Keratinocyte (primary cell): Measurements from ENCODE around the gene BAIAP3. TPM values are rescaled to one million over a fixed set of nuclear protein-coding genes. Genes with fewer than 3 reads are reported as not detected.

Source experiments
- DNase-seq: peaks from one replicate; pipeline ENCODE4 v3.0.0-alpha.2; 2011; ENCODE audit warnings: low read depth, missing footprints, low spot score
- FAIRE-seq: peaks from 2 replicates; lab custom pipeline; 2011; peaks lifted over from hg19 to GRCh38; lab: Jason Lieb, UNC
- H2AFZ ChIP-seq: 2 replicates; pipeline ENCODE4 v1.6.0; 2012; ENCODE audit warnings: low read length, control low read depth, inconsistent platforms; ENCODE audit not compliant: control insufficient read depth
- H3K27ac ChIP-seq: 2 replicates; pipeline ENCODE4 v1.5.1; 2011; ENCODE audit warnings: low read length; ENCODE audit not compliant: control insufficient read depth, insufficient read depth
- H3K27me3 ChIP-seq: 3 replicates; pipeline ENCODE4 v1.6.0; 2011; ENCODE audit warnings: low read length; ENCODE audit not compliant: control insufficient read depth, insufficient read depth; ENCODE audit errors: extremely low read depth
- H3K36me3 ChIP-seq, 2 experiments: 2 replicates in 1 of 2; 3 replicates in 1 of 2; pipeline ENCODE4 v1.5.1; 2011; ENCODE audit warnings: low read length in 2 of 2, mild to moderate bottlenecking in 1 of 2; ENCODE audit not compliant: control insufficient read depth in 2 of 2, insufficient read depth in 2 of 2; ENCODE audit errors: extremely low read depth in 1 of 2
- H3K4me1 ChIP-seq: 3 replicates; pipeline ENCODE4 v1.5.1; 2011; ENCODE audit warnings: low read length; ENCODE audit not compliant: control insufficient read depth, insufficient read depth; ENCODE audit errors: extremely low read depth
- H3K4me2 ChIP-seq: 3 replicates; pipeline ENCODE4 v1.6.0; 2011; ENCODE audit warnings: low read depth, low read length; ENCODE audit not compliant: control insufficient read depth, insufficient read depth; ENCODE audit errors: extremely low read depth
- H3K4me3 ChIP-seq, 3 experiments: fragments of 200-600 bp in 1 of 3; sonication (generic) in 1 of 3; 2 replicates in 2 of 3; 3 replicates in 1 of 3; pipeline ENCODE4 v1.5.1; 2011 to 2016; ENCODE audit warnings: low read length in 3 of 3, mild to moderate bottlenecking in 3 of 3, control low read depth in 2 of 3, inconsistent platforms in 1 of 3, low read depth in 1 of 3, mixed read lengths in 1 of 3, mixed run types in 1 of 3, moderate library complexity in 1 of 3; ENCODE audit not compliant: control insufficient read depth in 2 of 3, insufficient read depth in 2 of 3; ENCODE audit errors: extremely low read depth in 1 of 3
- H3K79me2 ChIP-seq: 2 replicates; pipeline ENCODE4 v1.6.0; 2012; ENCODE audit warnings: low read length; ENCODE audit not compliant: control insufficient read depth, insufficient read depth
- H3K9ac ChIP-seq: 3 replicates; pipeline ENCODE4 v1.6.0; 2011; ENCODE audit warnings: low read length; ENCODE audit not compliant: control insufficient read depth, insufficient read depth; ENCODE audit errors: extremely low read depth
- H3K9me1 ChIP-seq: 3 replicates; pipeline ENCODE4 v1.6.0; 2011; ENCODE audit warnings: low read length; ENCODE audit not compliant: control insufficient read depth, insufficient read depth; ENCODE audit errors: extremely low read depth
- H3K9me3 ChIP-seq: 2 replicates; pipeline ENCODE4 v1.5.1; 2012; ENCODE audit warnings: low read depth, low read length; ENCODE audit not compliant: control insufficient read depth
- H4K20me1 ChIP-seq: 3 replicates; pipeline ENCODE4 v1.6.0; 2011; ENCODE audit warnings: low read length; ENCODE audit not compliant: control insufficient read depth, insufficient read depth; ENCODE audit errors: extremely low read depth
- EZH2 ChIP-seq: IDR thresholded peaks from one replicate; pipeline ENCODE4 v1.6.1; 2012; ENCODE audit warnings: inconsistent platforms, mild to moderate bottlenecking, low read length, moderate library complexity
- dilution Hi-C: fragments of 300-500 bp; cut with MboI; formaldehyde crosslinking; loops from one replicate; pipeline ENCODE4 v1.7.0; 2020; ENCODE audit warnings: low sequenced_read_pairs; ENCODE audit not compliant: extremely low pct_ligation_motif_present
- polyA plus RNA-seq, 5 experiments: library from polyadenylated mRNA; depleted of rRNA in 3 of 5; stranded (reverse) in 3 of 5; stranded (forward) in 1 of 5; unstranded in 1 of 5; fragments of >200 nt; gene quantifications; 1 replicate in 1 of 5; 2 replicates in 3 of 5; 3 replicates in 1 of 5; pipeline versions ENCODE4 v1.2.1 to v1.2.3, GENCODE V29; 2011 to 2012; ENCODE audit warnings: missing spikeins in 2 of 5, low read depth in 1 of 5, low replicate concordance in 1 of 5
- TF ChIP-seq, protein P1 (sequence below), 3 experiments: IDR thresholded peaks in 1 of 3; conservative IDR thresholded peaks in 1 of 3; optimal IDR thresholded peaks in 1 of 3; 2 replicates in 2 of 3; 3 replicates in 1 of 3; pipeline versions ENCODE3 to v1.5.1; 2011; ENCODE audit warnings: low read length in 3 of 3, mild to moderate bottlenecking in 3 of 3, moderate library complexity in 2 of 3, control low read depth in 1 of 3, inconsistent platforms in 1 of 3; ENCODE audit not compliant: insufficient read depth in 2 of 3; ENCODE audit errors: extremely low read depth in 1 of 3

The BAIAP3 gene
- polyA plus RNA-seq, 1 donor (not counting 4 experiments of a cell fraction or from before 2014, with no cell fraction given), result not detected

DNA sequence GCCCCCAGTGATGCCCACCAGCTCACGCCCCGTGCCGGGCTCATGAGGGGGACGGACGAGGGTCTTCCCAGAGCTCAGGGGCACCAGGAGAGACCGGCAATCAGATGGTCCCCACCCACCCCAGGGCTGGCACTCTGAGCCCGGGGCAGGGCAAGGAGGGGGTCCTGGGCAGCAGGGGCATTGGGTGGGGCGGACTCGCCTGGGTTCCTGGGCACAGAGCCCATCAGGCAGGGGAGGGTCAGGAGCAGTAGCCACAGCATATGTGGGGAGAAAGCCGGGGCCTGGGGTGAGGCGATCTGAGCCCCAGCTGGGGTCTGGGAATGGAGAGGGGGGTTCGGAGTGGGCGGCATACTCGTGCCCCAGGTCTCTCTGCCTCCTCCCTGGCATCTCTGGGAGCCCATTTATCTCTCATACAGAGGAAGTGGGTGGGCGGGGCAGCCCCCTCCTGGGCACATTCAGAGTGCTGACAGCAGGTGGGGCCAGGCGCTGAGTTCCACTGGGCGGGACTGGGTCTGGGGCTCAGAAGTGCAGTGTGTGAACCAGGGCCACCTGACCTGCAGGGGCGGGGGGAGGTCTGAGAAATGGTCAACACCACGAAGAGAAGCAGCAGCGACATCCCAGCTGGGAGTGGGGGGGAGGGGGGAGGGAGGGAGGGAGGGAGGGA is 44.5 kb upstream of the BAIAP3 start:
- H3K9ac ChIP-seq, result no peak overlapping the region
- H3K36me3 ChIP-seq, result no peaks in the 10 kb centered on the region
- H4K20me1 ChIP-seq, result no peaks in the 10 kb centered on the region
- peaks cover 59% of the 10 kb centered on the region for H3K27me3 ChIP-seq
- no peak overlapping the region for H2AFZ ChIP-seq
- H3K79me2 ChIP-seq, result no peaks in the 10 kb centered on the region
- no peak overlapping the region for H3K27ac ChIP-seq
- H3K4me3 ChIP-seq, result no peak overlapping the region
- no peaks in the 10 kb centered on the region for H3K4me1 ChIP-seq
- DNase-seq, result no peak
- H3K9me1 ChIP-seq, result no peaks in the 10 kb centered on the region
- no peak for FAIRE-seq
- no peaks in the 10 kb centered on the region for H3K9me3 ChIP-seq
- no peak overlapping the region for H3K4me2 ChIP-seq
- dilution Hi-C loops, result no loop called here
- TF ChIP-seq EZH2, result peak; percentile 2
- TF ChIP-seq, protein P1, sequence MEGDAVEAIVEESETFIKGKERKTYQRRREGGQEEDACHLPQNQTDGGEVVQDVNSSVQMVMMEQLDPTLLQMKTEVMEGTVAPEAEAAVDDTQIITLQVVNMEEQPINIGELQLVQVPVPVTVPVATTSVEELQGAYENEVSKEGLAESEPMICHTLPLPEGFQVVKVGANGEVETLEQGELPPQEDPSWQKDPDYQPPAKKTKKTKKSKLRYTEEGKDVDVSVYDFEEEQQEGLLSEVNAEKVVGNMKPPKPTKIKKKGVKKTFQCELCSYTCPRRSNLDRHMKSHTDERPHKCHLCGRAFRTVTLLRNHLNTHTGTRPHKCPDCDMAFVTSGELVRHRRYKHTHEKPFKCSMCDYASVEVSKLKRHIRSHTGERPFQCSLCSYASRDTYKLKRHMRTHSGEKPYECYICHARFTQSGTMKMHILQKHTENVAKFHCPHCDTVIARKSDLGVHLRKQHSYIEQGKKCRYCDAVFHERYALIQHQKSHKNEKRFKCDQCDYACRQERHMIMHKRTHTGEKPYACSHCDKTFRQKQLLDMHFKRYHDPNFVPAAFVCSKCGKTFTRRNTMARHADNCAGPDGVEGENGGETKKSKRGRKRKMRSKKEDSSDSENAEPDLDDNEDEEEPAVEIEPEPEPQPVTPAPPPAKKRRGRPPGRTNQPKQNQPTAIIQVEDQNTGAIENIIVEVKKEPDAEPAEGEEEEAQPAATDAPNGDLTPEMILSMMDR (optimal IDR thresholded peaks at IDR 0.05 in 1 of 3, IDR thresholded peaks at IDR 0.05 in 1 of 3, conservative IDR thresholded peaks at IDR 0.05 in 1 of 3; ENCODE audit: extremely low read depth in 1 of 3, insufficient read depth in 2 of 3, low read length in 3 of 3), result no peak

DNA sequence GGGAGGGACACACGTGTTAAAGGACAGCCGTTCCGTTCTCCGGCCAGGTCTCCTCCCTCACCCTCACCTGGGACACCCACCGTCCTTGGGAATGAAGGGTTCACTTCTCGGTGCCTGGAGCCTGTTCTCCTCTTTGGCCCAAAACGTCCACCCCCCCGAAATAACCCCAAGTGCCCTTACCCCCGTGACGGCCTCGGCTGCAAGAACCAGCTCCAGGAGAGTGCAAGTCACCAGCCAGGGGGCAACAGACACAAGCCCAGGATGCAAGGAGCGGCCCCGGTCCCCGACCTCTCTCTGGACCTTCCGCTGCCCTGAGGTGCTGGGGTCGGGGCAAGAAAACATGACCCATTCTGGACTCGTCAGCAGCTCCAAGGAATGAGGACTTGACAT is 44.0 kb upstream of the BAIAP3 start:
- Histone ChIP-seq H4K20me1 (no peaks in the 10 kb centered on the region), H3K9ac (no peak overlapping the region), H3K4me2 (no peak overlapping the region), H2AFZ (no peak overlapping the region), H3K79me2 (no peaks in the 10 kb centered on the region), H3K27ac (no peak overlapping the region), H3K9me1 (no peaks in the 10 kb centered on the region), H3K27me3 (peaks cover 59% of the 10 kb centered on the region), H3K4me1 (no peaks in the 10 kb centered on the region), H3K36me3 (no peaks in the 10 kb centered on the region), H3K9me3 (no peaks in the 10 kb centered on the region), H3K4me3 (no peak overlapping the region)
- dilution Hi-C loops, result no loop called here
- no peak for FAIRE-seq
- DNase-seq, result no peak
- TF ChIP-seq EZH2, result no peak
- TF ChIP-seq, protein P1 (optimal IDR thresholded peaks at IDR 0.05 in 1 of 3, IDR thresholded peaks at IDR 0.05 in 1 of 3, conservative IDR thresholded peaks at IDR 0.05 in 1 of 3; ENCODE audit: extremely low read depth in 1 of 3, insufficient read depth in 2 of 3, low read length in 3 of 3), result no peak
